GM18526 (cell line): ENCODE results near the gene CA6.

Source experiments
- POLR2A ChIP-seq: IDR thresholded peaks from 3 replicates; pipeline ENCODE4 v1.6.1; 2011; ENCODE audit not compliant: insufficient read length; ENCODE audit errors: extremely low read depth

Gene CA6

GRCh38 chr1:8925960-8926359 lies 19.7 kb upstream of the CA6 start:
- no peak for TF ChIP-seq POLR2A

GRCh38 chr1:8926707-8927694 lies 18.7 kb upstream of the CA6 start:
- TF ChIP-seq POLR2A: no peak

- no peak for TF ChIP-seq POLR2A
Measured at GRCh38 chr1:8930116-8930515, 15.6 kb upstream of the CA6 start.

- TF ChIP-seq POLR2A: no peak
Measured at GRCh38 chr1:8937701-8938100, 8.0 kb upstream of the CA6 start.

GRCh38 chr1:8938232-8938999 lies 7.3 kb upstream of the CA6 start:
- TF ChIP-seq POLR2A: no peak

- TF ChIP-seq POLR2A: no peak
Measured at GRCh38 chr1:8939000-8939265, 6.7 kb upstream of the CA6 start.

GRCh38 chr1:8939362-8939995 lies 6.2 kb upstream of the CA6 start:
- TF ChIP-seq POLR2A: no peak

- TF ChIP-seq POLR2A: no peak
Measured at GRCh38 chr1:8941906-8942305, 3.8 kb upstream of the CA6 start.

- TF ChIP-seq POLR2A: no peak
Measured at GRCh38 chr1:8943498-8944405, 1.9 kb upstream of the CA6 start.

- TF ChIP-seq POLR2A: no peak
Measured at GRCh38 chr1:8947127-8947691, 1.5 kb downstream of the CA6 start.

- TF ChIP-seq POLR2A: no peak
Measured at GRCh38 chr1:8950309-8950708, 4.6 kb downstream of the CA6 start.

GRCh38 chr1:8951231-8951630 lies 5.6 kb downstream of the CA6 start:
- TF ChIP-seq POLR2A: no peak

- TF ChIP-seq POLR2A: no peak
Measured at GRCh38 chr1:8955406-8955805, 9.7 kb downstream of the CA6 start.
